Ovary (tissue), 9 donors: ENCODE results near the gene JAGN1. TPM values are rescaled to one million over a fixed set of nuclear protein-coding genes. Genes with fewer than 3 reads are reported as not detected.

ENCODE experiments used
- DNase-seq, 5 donors: peaks; one replicate each; pipeline ENCODE4 v3.0.0-alpha.2; 2019 to 2020
- H3K27ac ChIP-seq, 2 donors: fragments of 200-600 bp; one replicate each; pipeline versions ENCODE4 v1.5.1 to v1.8.0; 2019 to 2022
- H3K27me3 ChIP-seq: fragments of 200-600 bp; one replicate; pipeline ENCODE4 v1.8.0; 2022
- H3K36me3 ChIP-seq: fragments of 200-600 bp; sonication (generic); one replicate; pipeline ENCODE4 v1.5.1; 2019
- H3K4me1 ChIP-seq: one replicate; pipeline ENCODE4 v1.8.1; 2013; ENCODE audit warnings: mild to moderate bottlenecking, moderate library complexity; ENCODE audit not compliant: insufficient read depth
- H3K4me3 ChIP-seq: fragments of 200-600 bp; sonication (generic); one replicate; pipeline ENCODE4 v1.5.1; 2017
- H3K9me3 ChIP-seq, 2 donors: fragments of 200-600 bp in 1 of 2; sonication (generic) in 1 of 2; one replicate each; pipeline versions ENCODE4 v1.5.1 to v1.8.1; 2013 to 2019; ENCODE audit warnings: mild to moderate bottlenecking in 1 of 2, moderate library complexity in 1 of 2
- CTCF ChIP-seq, 3 donors: fragments of 450-650 bp in 2 of 3; fragments of 200-600 bp in 1 of 3; IDR thresholded peaks; one replicate each; pipeline versions ENCODE4 v1.5.1 to v1.8.0; 2016 to 2022; ENCODE audit warnings: antibody characterized with exemption in 3 of 3, mild to moderate bottlenecking in 1 of 3
- EP300 ChIP-seq: sonication (generic); formaldehyde crosslinking; IDR thresholded peaks from one replicate; pipeline ENCODE4 v1.6.1; 2017; ENCODE audit warnings: antibody characterized with exemption
- POLR2A ChIP-seq: fragments of 450-650 bp; IDR thresholded peaks from one replicate; pipeline ENCODE4 v1.6.1; 2017; ENCODE audit warnings: antibody characterized with exemption, mild to moderate bottlenecking, moderate library complexity
- WGBS, 3 donors: extraction: QIAGEN DNeasy Blood & Tissue Kit in 1 of 3; methylation state at CpG; one replicate each; pipeline versions ENCODE4 v1.1.5 to v1.1.7; 2013 to 2017; 5-methylcytosine and 5-hydroxymethylcytosine counted together
- intact Hi-C, 4 donors: fragments of 100-400 bp; cut with DNase I; formaldehyde crosslinking; loops; one replicate each; pipeline versions ENCODE4 v1.11.0 to v1.15.1; 2022 to 2023
- polyA plus RNA-seq, 2 donors: library from polyadenylated mRNA; stranded (reverse); fragments of 200-250 nt in 1 of 2; fragments of 350-450 nt in 1 of 2; fragmentation: Illumina TruSeq in 1 of 2; extraction: RNeasy Lipid Tissue Mini Kit (QIAGEN cat#74804) in 1 of 2; gene quantifications; one replicate each; pipeline ENCODE4 v1.2.3, GENCODE V29; 2013 to 2014
- total RNA-seq, 7 donors: library from RNA; depleted of rRNA in 2 of 7; stranded (reverse); fragments of >200 nt in 2 of 7; fragmentation: NEBNext Ultra II Directional in 3 of 7; extraction: Animal tissue kit (Norgen Biotek cat#: 25700) in 3 of 7; gene quantifications; one replicate each; pipeline versions ENCODE4 v1.1.0 to v1.2.4, GENCODE V29; 2016 to 2023
- donor health status: DM: no; HTN: no; CAD: no; lungs with moderate emphysema.
- donor health status: DM: no; HTN: no; CAD: no.
- donor health status: Bipolar disorder and iron deficiency.
- donor health status: DM: yes; HTN: yes; CAD: no.
- donor health status: DM: no; HTN: no; CAD: no.
- donor health status: DM: yes; HTN: yes; CAD: no.

JAGN1 gene
- total and polyA plus RNA-seq, 9 donors: 25.7 to 54.0 (median 32.7) TPM

- peak; percentile 92 for TF ChIP-seq POLR2A
- no peak for TF ChIP-seq CTCF (IDR thresholded peaks at IDR 0.05)
- TF ChIP-seq EP300: no peak
- H3K27me3 ChIP-seq: no peaks in the 10 kb centered on the region
- DNase-seq: peak; percentile 90 to 97 (median 96)
- H3K4me3 ChIP-seq: peak within 1 kb of the TSS; percentile 51
- H3K9me3 ChIP-seq: no peaks in the 10 kb centered on the region
- H3K27ac ChIP-seq: peak within 1 kb of the TSS; percentile 82 to 87
- H3K4me1 ChIP-seq: peaks cover 12% of the 10 kb centered on the region
- intact Hi-C loops: loop anchor here in 2 of 4 donors (2.0 to 10.0 kb wide), 3 partner anchors 13 to 199 kb away; partner anchors contain the start of gene BRPF1 (in 1 of the 2)
- no peaks in the 10 kb centered on the region for H3K36me3 ChIP-seq
- WGBS, 3 donors: 0 to 1% (median 0%) methylated on average over 33 to 50 of the region's 50 CpGs
Measured at GRCh38 chr3:9933561-9934234, 43.3 kb downstream of the JAGN1 start, which contains the start of gene CRELD1. Gene CRELD1 (plus strand): TSS chr3:9933834. CDS start chr3:9934439, 605 bp downstream.

GRCh38 chr3:9934235-9934621 lies 43.8 kb downstream of the JAGN1 start:
- peaks cover 12% of the 10 kb centered on the region for H3K4me1 ChIP-seq
- H3K9me3 ChIP-seq: no peaks in the 10 kb centered on the region
- H3K27ac ChIP-seq: peak overlapping the region; percentile 82 to 87
- no peaks in the 10 kb centered on the region for H3K36me3 ChIP-seq
- DNase-seq: peak in 2 of 5 donors; percentile 45 to 49
- TF ChIP-seq CTCF (IDR thresholded peaks at IDR 0.05) (peak in 1 of 3 donors; percentile 11), EP300 (no peak), POLR2A (no peak)
- H3K4me3 ChIP-seq: peak overlapping the region; percentile 51
- intact Hi-C loops: loop anchor here in 1 of 4 donors (5.0 to 10.0 kb wide), 2 partner anchors 87 to 199 kb away; partner anchors contain the start of gene BRPF1
- no peaks in the 10 kb centered on the region for H3K27me3 ChIP-seq
- 4 to 24% (median 5%) methylated on average over 11 of the region's 11 CpGs for WGBS, 3 donors

- DNase-seq: no peak
- peaks cover 12% of the 10 kb centered on the region for H3K4me1 ChIP-seq
- no peaks in the 10 kb centered on the region for H3K27me3 ChIP-seq
- no peaks in the 10 kb centered on the region for H3K9me3 ChIP-seq
- 40 to 63% (median 51%) methylated on average over 4 of the region's 4 CpGs for WGBS, 3 donors
- no peaks in the 10 kb centered on the region for H3K36me3 ChIP-seq
- peak overlapping the region; percentile 51 for H3K4me3 ChIP-seq
- intact Hi-C loops: loop anchor here in 1 of 4 donors (5.0 to 10.0 kb wide), 2 partner anchors 88 to 200 kb away; partner anchors contain the start of gene BRPF1
- TF ChIP-seq CTCF (IDR thresholded peaks at IDR 0.05) (no peak), EP300 (no peak), POLR2A (no peak)
- no peak overlapping the region for H3K27ac ChIP-seq
Measured at GRCh38 chr3:9934993-9935392, 44.6 kb downstream of the JAGN1 start.

GRCh38 chr3:9935966-9936510 lies 45.6 kb downstream of the JAGN1 start:
- no peaks in the 10 kb centered on the region for H3K36me3 ChIP-seq
- no peak for TF ChIP-seq CTCF (IDR thresholded peaks at IDR 0.05)
- no peak for TF ChIP-seq EP300
- no peaks in the 10 kb centered on the region for H3K27me3 ChIP-seq
- intact Hi-C loops: loop anchor here in 1 of 4 donors (10.0 kb wide), 1 partner anchor 201 kb away; the partner anchor contains the start of gene BRPF1
- peaks cover 12% of the 10 kb centered on the region for H3K4me1 ChIP-seq
- no peak overlapping the region for H3K27ac ChIP-seq
- H3K9me3 ChIP-seq: no peaks in the 10 kb centered on the region
- no peak overlapping the region for H3K4me3 ChIP-seq
- 87 to 92% (median 91%) methylated on average over 5 of the region's 5 CpGs for whole genome bisulfite sequencing, 3 donors
- DNase-seq: no peak
